LNCaP clone FGC (cell line): ENCODE data around the gene INPP4A.
A peak's percentile ranks its signal among the peaks of the same experiment; 100 is the strongest.

ENCODE experiments used
- DNase-seq: peaks from one replicate; pipeline ENCODE4 v3.0.0-alpha.2; 2011; ENCODE audit warnings: low read depth
- H3K4me3 ChIP-seq: 2 replicates; pipeline ENCODE4 v1.5.1; 2011; ENCODE audit warnings: mild to moderate bottlenecking, low read depth, low read length, control low read depth
- CTCF ChIP-seq: IDR thresholded peaks from 2 replicates; pipeline ENCODE4 v1.5.1; 2012; ENCODE audit warnings: mild to moderate bottlenecking; ENCODE audit not compliant: control insufficient read depth, insufficient read depth; ENCODE audit errors: extremely low read depth

Gene INPP4A

GRCh38 chr2:98477036-98477435 lies 32.4 kb downstream of the INPP4A start:
- DNase-seq = no peak
- no peak overlapping the region for H3K4me3 ChIP-seq
- TF ChIP-seq CTCF = no peak

GRCh38 chr2:98477506-98477905 lies 32.8 kb downstream of the INPP4A start:
- no peak for TF ChIP-seq CTCF
- DNase-seq = no peak

DNA sequence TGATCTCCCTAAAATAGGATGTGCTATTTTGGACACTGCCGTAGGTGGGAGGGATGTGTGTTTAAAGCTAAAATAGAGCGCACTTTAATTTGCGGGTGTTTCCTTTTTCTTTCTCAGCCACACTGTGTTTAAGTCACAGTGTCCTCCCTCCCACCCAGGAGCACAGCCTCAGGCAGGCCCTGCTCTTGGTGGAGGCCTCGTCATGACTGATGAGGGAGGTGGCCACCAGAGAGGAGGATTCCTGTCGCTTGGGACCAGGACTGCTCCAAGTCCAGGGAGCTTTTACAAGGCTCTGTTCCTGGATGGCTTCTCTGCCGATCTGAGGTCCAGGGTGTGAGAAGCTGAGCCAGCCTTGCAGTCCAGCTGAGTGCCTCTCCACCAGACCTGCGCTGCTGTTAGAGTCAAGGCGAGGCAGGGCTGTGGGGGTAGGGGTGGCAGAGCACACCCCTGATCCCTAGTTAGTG lies 33.5 kb downstream of the INPP4A start:
- no peak for TF ChIP-seq CTCF
- no peak overlapping the region for H3K4me3 ChIP-seq
- DNase-seq = no peak

More at GRCh38 chr2:98477506-98477905, 32.8 kb downstream of the INPP4A start:
- H3K4me3 ChIP-seq = no peak overlapping the region

DNA sequence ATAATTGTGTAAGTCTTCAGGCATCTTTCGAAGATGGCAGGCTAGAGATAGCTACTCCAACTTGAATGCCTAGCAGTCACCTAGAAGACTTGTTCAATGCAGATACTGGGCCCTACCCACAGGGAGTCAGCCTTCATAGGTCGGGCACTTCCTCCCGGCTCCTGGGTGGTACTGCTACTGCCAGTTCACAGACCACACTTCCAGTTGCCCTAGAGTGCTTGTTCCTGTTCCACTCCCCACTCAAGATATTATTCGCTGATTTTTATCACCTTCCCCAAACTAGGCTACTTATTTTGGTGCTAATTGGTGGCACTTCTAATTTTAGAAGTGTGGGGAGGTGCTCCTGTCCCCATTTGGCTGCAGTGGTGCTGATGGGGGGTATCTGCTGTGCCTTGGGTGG lies 34.2 kb downstream of the INPP4A start:
- TF ChIP-seq CTCF = no peak
- H3K4me3 ChIP-seq = no peak overlapping the region
- DNase-seq = no peak

GRCh38 chr2:98479371-98479770 lies 34.7 kb downstream of the INPP4A start:
- H3K4me3 ChIP-seq = no peak overlapping the region
- TF ChIP-seq CTCF = no peak
- DNase-seq = no peak

DNA sequence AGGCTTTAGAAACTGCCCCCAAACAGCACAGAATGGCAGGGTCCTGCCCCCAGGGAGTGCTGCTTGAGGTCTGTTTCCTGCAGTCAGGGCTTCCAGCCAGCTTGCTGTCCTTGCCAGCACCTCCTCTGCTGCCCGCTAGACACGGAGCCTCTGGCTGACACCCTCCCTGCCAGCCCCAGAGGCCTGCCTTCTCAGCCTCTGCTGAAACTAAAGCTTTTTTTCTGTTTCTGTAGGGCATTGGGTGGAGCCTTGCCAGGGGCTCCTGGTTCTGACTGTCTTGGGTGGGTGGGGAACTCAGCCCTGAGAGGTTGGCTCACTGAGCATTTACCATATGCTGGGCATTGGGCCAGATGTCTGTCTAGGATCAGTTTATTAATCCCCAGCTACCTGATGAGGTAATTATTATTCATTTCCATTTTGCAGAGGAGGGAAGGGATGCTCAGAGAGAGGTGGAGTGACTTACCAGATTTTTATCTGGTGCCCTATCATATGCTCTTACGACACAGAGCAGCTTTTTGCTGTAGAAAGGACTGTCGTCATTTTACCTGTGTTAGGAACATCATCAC lies 35.4 kb downstream of the INPP4A start:
- TF ChIP-seq CTCF = no peak
- DNase-seq = peak; percentile 43
- no peak overlapping the region for H3K4me3 ChIP-seq

DNA sequence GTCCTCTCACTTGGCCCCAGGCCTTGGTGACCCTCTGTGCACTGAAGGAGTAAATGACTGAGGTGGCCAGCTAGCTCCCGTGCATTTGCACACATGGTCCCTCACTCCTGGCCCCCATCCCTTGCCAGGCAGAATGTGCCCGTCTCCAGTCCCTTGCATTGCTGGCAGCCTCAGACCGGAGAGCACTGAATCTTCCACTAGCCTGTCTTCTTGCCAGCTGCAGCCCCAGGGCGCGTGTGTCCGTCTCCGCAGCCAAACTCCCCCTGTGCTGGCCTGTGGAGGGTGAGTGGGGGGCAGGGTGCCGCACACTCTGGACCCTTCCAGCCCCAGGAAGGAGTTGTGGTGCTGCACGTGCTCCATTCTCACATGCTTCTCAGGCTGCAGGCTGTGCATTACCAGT lies 35.9 kb downstream of the INPP4A start:
- no peak for TF ChIP-seq CTCF
- no peak for DNase-seq
- H3K4me3 ChIP-seq = no peak overlapping the region
